T-cell (primary cell): ENCODE data around the gene ARHGAP8. TPM values are rescaled to one million over a fixed set of nuclear protein-coding genes. Genes with fewer than 3 reads are reported as not detected.

Experiments
- ATAC-seq, 4 experiments: fragments of 200-7000 bp in 3 of 4; fragments of 150-1000 bp in 1 of 4; cut with Tn5 transposase; replicated peaks in 1 of 4; 1 replicate in 3 of 4; 2 replicates in 1 of 4; pipeline ENCODE4 v1.10.0; 2021; ENCODE audit warnings: moderate library complexity in 3 of 4, mild to moderate bottlenecking in 2 of 4, moderate number of reproducible peaks in 1 of 4
- CTCF ChIA-PET, 2 donors: fragments of 300-600 bp; sonication (Branson Sonifier 250); formaldehyde crosslinking; loops; one replicate each; lab custom pipeline; 2022; ENCODE audit warnings: antibody characterized with exemption in 2 of 2; lab: Charles Lee
- POLR2A ChIA-PET, 2 donors: fragments of 300-600 bp; sonication (Branson Sonifier 250); formaldehyde crosslinking; loops; one replicate each; lab custom pipeline; 2022; ENCODE audit warnings: antibody characterized with exemption in 2 of 2; lab: Charles Lee
- DNase-seq, 35 experiments: peaks; one replicate each; pipeline versions ENCODE4 v3.0.0 to v3.0.0-alpha.2; 2013 to 2023
- H3K27ac ChIP-seq: one replicate; pipeline ENCODE4 v1.5.1; 2013; ENCODE audit warnings: low read length
- H3K27me3 ChIP-seq, 2 experiments: replicated peaks in 1 of 2; 1 replicate in 1 of 2; 2 replicates in 1 of 2; pipeline versions ENCODE4 v1.6.1 to v1.7.0; 2013; ENCODE audit warnings: low read length in 1 of 2, mixed read lengths in 1 of 2; ENCODE audit not compliant: control insufficient read depth in 2 of 2, insufficient read depth in 2 of 2; ENCODE audit errors: extremely low read depth in 1 of 2
- H3K36me3 ChIP-seq, 2 donors: 1 replicate in 1 of 2; 2 replicates in 1 of 2; pipeline versions ENCODE4 v1.6.1 to v1.7.0; 2013; ENCODE audit warnings: low read length in 1 of 2; ENCODE audit not compliant: control insufficient read depth in 2 of 2, insufficient read depth in 1 of 2; ENCODE audit errors: extremely low read depth in 1 of 2
- H3K4me1 ChIP-seq, 2 experiments: 1 replicate in 1 of 2; 2 replicates in 1 of 2; pipeline versions ENCODE4 v1.6.1 to v1.7.0; 2013; ENCODE audit warnings: low read length in 2 of 2, mixed read lengths in 1 of 2; ENCODE audit not compliant: insufficient read depth in 2 of 2, control insufficient read depth in 1 of 2; ENCODE audit errors: extremely low read depth in 1 of 2
- H3K4me3 ChIP-seq, 2 donors: 1 replicate in 1 of 2; 2 replicates in 1 of 2; pipeline versions ENCODE4 v1.5.1 to v1.7.0; 2013; ENCODE audit warnings: mild to moderate bottlenecking in 2 of 2, low read length in 1 of 2, moderate library complexity in 1 of 2; ENCODE audit not compliant: control insufficient read depth in 1 of 2; ENCODE audit errors: extremely low read depth in 1 of 2
- H3K9me3 ChIP-seq: 2 replicates; pipeline ENCODE4 v1.7.0; 2013
- H3K27ac Mint-ChIP-seq, 2 donors: one replicate each; pipeline ENCODE4 v1.8.0; 2020 to 2021; ENCODE audit warnings: mild to moderate bottlenecking in 2 of 2, mixed read lengths in 2 of 2
- H3K27me3 Mint-ChIP-seq, 2 donors: one replicate each; pipeline ENCODE4 v1.8.0; 2021 to 2022; ENCODE audit warnings: mixed read lengths in 2 of 2
- H3K36me3 Mint-ChIP-seq: one replicate; pipeline ENCODE4 v1.8.0; 2021; ENCODE audit warnings: mixed read lengths
- H3K4me1 Mint-ChIP-seq, 3 donors: one replicate each; pipeline ENCODE4 v1.8.0; 2020 to 2022; ENCODE audit warnings: mixed read lengths in 3 of 3, mild to moderate bottlenecking in 1 of 3
- H3K4me3 Mint-ChIP-seq, 3 donors: one replicate each; pipeline ENCODE4 v1.8.0; 2020 to 2022; ENCODE audit warnings: mild to moderate bottlenecking in 3 of 3, mixed read lengths in 3 of 3, moderate library complexity in 3 of 3
- H3K9me3 Mint-ChIP-seq, 3 donors: one replicate each; pipeline ENCODE4 v1.8.0; 2020 to 2022; ENCODE audit warnings: mixed read lengths in 3 of 3
- WGBS: methylation state at CpG from one replicate; pipeline ENCODE4 v1.1.5; 2013; ENCODE audit warnings: missing lambda C conversion rate; ENCODE audit not compliant: insufficient coverage; 5-methylcytosine and 5-hydroxymethylcytosine counted together
- total RNA-seq, 35 experiments: library from RNA in 6 of 35; stranded (reverse) in 6 of 35; fragments of 120-200 nt in 1 of 35; gene quantifications; one replicate each; pipeline versions ENCODE4 v1.2.1 to v1.2.4 and lab custom pipeline; 2013 to 2026

ARHGAP8 gene
- total RNA-seq, 5 donors from 2014 or later (not counting 1 experiment from before 2014, with no cell fraction given) = 0.59 to 4.7 (median 2.0) TPM

DNA sequence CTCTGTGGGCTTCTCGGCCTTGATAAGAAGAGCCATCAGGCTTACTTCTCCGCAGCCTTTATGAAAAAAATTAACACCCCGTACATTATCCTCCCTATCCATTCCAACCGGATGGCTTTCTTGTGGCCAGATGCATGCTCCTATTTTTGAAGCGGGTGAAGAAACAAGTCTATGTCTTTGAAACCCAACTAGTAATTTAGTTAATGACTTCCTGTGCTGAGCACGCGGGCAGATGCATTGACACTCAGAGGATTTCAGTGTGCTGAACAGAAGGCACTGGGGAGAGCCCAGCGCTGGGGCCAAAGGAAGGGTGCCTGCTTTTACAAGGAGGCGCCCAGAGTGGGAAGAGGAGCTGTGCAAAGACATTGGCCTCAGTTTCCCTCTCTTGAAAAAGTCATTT lies 53.3 kb downstream of the ARHGAP8 start:
- CTCF ChIA-PET = no interaction called here
- Histone ChIP-seq H3K36me3 (no peaks in the 10 kb centered on the region), H3K27me3 (peaks cover 0 to 28% of the 10 kb centered on the region in 2 experiments), H3K9me3 (no peaks in the 10 kb centered on the region), H3K27ac (no peak overlapping the region), H3K4me1 (no peaks in the 10 kb centered on the region), H3K4me3 (no peak overlapping the region)
- H3K9me3 Mint-ChIP-seq = no peaks in the 10 kb centered on the region
- POLR2A ChIA-PET = no interaction called here
- ATAC-seq = no peak
- no peak overlapping the region for H3K27ac Mint-ChIP-seq
- no peak for DNase-seq
- peaks cover 0 to 5% (median 3%) of the 10 kb centered on the region in 3 donors for H3K4me1 Mint-ChIP-seq
- H3K27me3 Mint-ChIP-seq = peaks cover 8 to 22% of the 10 kb centered on the region in 2 donors
- WGBS = 83% methylated on average over 7 of the region's 9 CpGs
- H3K36me3 Mint-ChIP-seq = no peaks in the 10 kb centered on the region
- H3K4me3 Mint-ChIP-seq = no peak overlapping the region

DNA sequence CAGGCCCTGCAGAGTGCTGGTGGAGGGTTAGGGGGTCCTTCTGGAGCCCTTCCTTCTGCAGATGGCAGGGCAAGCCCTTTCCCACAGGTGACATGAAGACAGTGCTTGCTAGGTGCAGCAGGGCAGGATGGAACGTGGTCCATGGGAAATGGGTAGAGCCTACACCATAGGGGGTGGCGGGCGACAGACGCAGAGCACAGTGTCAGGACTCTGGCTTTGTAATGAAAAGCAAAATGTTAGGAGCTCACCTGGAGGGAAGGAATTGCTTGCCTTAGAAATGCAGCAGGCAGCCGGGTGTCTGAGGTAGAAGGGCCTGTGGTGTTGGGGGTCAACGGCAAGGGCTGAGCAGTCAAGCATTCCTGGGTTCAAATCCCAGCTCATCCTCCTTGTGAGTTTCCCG lies 54.9 kb downstream of the ARHGAP8 start:
- no peaks in the 10 kb centered on the region for H3K4me1 ChIP-seq
- ChIA-PET CTCF (interaction anchor here in 1 of 2 donors (0.5 kb wide), 1 partner anchor 13 kb away, joined by 6 read pairs; no protein-coding TSS in a partner anchor), POLR2A (no interaction called here)
- no peaks in the 10 kb centered on the region for H3K36me3 ChIP-seq
- H3K27me3 ChIP-seq = peaks cover 0 to 27% of the 10 kb centered on the region in 2 experiments
- H3K27ac ChIP-seq = no peak overlapping the region
- no peak overlapping the region for H3K4me3 Mint-ChIP-seq
- WGBS = 86% methylated on average over 7 of the region's 7 CpGs
- H3K4me3 ChIP-seq = no peak overlapping the region
- H3K36me3 Mint-ChIP-seq = no peaks in the 10 kb centered on the region
- ATAC-seq (no peak), DNase-seq (no peak)
- H3K27me3 Mint-ChIP-seq = peaks cover 8 to 22% of the 10 kb centered on the region in 2 donors
- no peaks in the 10 kb centered on the region for H3K9me3 ChIP-seq
- H3K4me1 Mint-ChIP-seq = peaks cover 0 to 5% (median 3%) of the 10 kb centered on the region in 3 donors
- H3K27ac Mint-ChIP-seq = no peak overlapping the region
- H3K9me3 Mint-ChIP-seq = no peaks in the 10 kb centered on the region

DNA sequence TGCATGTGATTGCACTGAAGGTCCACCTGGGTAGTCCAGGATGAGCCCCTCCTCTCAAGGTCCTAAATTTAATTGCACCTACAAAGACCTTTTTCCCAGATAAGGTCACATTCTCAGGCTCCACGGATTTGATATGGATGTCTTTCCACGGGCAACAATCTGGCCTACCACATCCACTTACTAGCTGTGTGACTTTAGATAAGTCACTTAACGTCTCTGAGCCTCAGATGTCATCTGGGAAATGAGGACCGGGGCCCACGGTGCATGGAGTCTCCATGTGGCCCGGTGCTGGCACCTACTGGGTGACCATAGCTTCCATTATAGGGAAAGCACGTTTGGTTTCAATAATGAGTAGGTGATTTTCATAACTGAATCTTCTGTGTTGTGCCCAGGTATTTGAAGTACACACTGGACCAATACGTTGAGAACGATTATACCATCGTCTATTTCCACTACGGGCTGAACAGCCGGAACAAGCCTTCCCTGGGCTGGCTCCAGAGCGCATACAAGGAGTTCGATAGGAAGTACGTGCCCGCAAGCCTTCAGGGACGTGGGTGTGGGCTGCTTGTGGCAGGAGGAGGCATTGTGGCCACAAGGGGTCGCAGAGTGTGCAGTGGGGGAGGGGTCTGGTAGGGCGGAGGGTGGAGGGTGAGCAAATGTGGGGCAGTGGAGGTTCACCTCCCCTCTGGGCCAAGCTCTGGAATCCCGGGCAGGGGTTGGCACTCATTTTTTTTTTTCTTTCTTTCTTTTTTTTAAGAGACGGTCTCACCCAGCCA lies 55.7 kb downstream of the ARHGAP8 start:
- 54% methylated on average over 5 of the region's 21 CpGs for WGBS
- H3K36me3 ChIP-seq = no peaks in the 10 kb centered on the region
- POLR2A ChIA-PET = no interaction called here
- no peaks in the 10 kb centered on the region for H3K9me3 Mint-ChIP-seq
- DNase-seq (peak in 2 of 35 experiments; percentile 1 to 8), ATAC-seq (no peak)
- no peaks in the 10 kb centered on the region for H3K36me3 Mint-ChIP-seq
- H3K4me1 ChIP-seq = no peaks in the 10 kb centered on the region
- peaks cover 0 to 19% of the 10 kb centered on the region in 2 experiments for H3K27me3 ChIP-seq
- no peak overlapping the region for H3K27ac ChIP-seq
- H3K27ac Mint-ChIP-seq = no peak overlapping the region
- H3K4me3 ChIP-seq = no peak overlapping the region
- no peaks in the 10 kb centered on the region for H3K9me3 ChIP-seq
- H3K4me1 Mint-ChIP-seq = peaks cover 0 to 5% (median 3%) of the 10 kb centered on the region in 3 donors
- peaks cover 12 to 16% of the 10 kb centered on the region in 2 donors for H3K27me3 Mint-ChIP-seq
- no peak overlapping the region for H3K4me3 Mint-ChIP-seq
- CTCF ChIA-PET = no interaction called here

DNA sequence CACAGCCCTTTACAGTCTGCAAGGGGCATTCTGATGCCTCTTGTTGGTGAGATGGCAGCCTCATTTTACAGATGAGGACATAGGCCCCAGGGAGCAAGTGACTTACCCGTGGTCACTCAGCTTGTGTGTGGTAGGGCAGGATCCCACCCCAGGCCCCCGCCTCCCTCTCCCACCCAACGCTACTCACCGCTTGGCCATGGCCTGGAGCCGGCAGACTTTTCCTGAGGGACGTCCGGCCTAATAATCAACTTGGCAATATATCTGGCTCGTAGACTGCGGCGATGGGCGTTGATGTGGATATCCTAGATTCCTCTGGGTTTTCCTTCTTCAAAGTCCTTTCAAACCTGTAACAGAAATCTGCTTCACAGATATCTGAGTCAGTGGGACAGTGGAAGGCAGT lies 57.1 kb downstream of the ARHGAP8 start:
- DNase-seq (no peak), ATAC-seq (no peak)
- WGBS = 96% methylated on average over 4 of the region's 11 CpGs
- Histone ChIP-seq H3K27ac (no peak overlapping the region), H3K4me1 (no peaks in the 10 kb centered on the region), H3K36me3 (no peaks in the 10 kb centered on the region), H3K4me3 (no peak overlapping the region), H3K27me3 (peaks cover 0 to 17% of the 10 kb centered on the region in 2 experiments), H3K9me3 (no peaks in the 10 kb centered on the region)
- CTCF ChIA-PET = no interaction called here
- peaks cover 0 to 5% (median 3%) of the 10 kb centered on the region in 3 donors for H3K4me1 Mint-ChIP-seq
- H3K27ac Mint-ChIP-seq = no peak overlapping the region
- no peaks in the 10 kb centered on the region for H3K9me3 Mint-ChIP-seq
- H3K36me3 Mint-ChIP-seq = no peaks in the 10 kb centered on the region
- H3K27me3 Mint-ChIP-seq = peaks cover 10 to 12% of the 10 kb centered on the region in 2 donors
- H3K4me3 Mint-ChIP-seq = no peak overlapping the region
- POLR2A ChIA-PET = no interaction called here

DNA sequence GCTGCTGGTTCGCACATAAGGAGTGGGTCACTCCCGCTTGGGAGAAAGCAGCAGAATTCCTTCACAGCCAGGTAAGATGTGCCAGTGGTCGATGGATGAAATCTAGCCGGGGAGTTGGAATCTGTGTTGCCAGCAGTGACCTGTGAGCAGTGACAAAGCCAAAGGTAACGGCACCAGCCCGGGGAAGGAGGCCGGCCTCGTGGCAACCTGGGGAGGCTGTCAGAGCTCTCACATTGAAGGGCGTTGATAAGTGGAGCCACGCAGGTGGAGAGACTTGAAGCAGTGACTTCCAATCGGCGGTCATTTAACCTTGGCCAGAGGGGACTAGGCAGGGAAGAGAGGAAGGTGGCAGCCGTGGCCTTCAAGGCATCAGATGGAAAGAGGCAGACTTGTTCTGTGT lies 58.8 kb downstream of the ARHGAP8 start:
- DNase-seq (no peak), ATAC-seq (no peak)
- POLR2A ChIA-PET = no interaction called here
- no peak overlapping the region for H3K4me3 ChIP-seq
- no peak overlapping the region for H3K27ac Mint-ChIP-seq
- no peaks in the 10 kb centered on the region for H3K36me3 Mint-ChIP-seq
- no peaks in the 10 kb centered on the region for H3K9me3 Mint-ChIP-seq
- H3K4me1 Mint-ChIP-seq = peaks cover 0 to 5% (median 3%) of the 10 kb centered on the region in 3 donors
- no peak overlapping the region for H3K27ac ChIP-seq
- WGBS = 84% methylated on average over 13 of the region's 13 CpGs
- H3K27me3 ChIP-seq = peaks cover 0 to 16% of the 10 kb centered on the region in 2 experiments
- no peaks in the 10 kb centered on the region for H3K9me3 ChIP-seq
- no peak overlapping the region for H3K4me3 Mint-ChIP-seq
- CTCF ChIA-PET = no interaction called here
- H3K27me3 Mint-ChIP-seq = peaks cover 2 to 8% of the 10 kb centered on the region in 2 donors
- H3K36me3 ChIP-seq = no peaks in the 10 kb centered on the region
- no peaks in the 10 kb centered on the region for H3K4me1 ChIP-seq

DNA sequence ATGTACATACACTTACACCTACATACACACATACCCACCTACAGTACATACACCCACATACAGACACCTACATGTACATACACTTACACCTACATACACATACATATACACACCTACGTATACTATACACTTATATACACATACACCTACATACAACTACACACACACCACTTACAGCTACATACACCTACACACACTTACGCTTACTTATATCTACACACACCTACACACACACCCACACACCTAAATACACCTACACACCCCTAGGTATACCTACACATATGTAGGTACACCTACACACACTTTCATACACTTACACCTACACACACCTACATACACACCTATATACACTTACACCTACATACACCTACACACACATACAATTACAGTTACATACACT lies 61.0 kb downstream of the ARHGAP8 start:
- H3K36me3 ChIP-seq = no peaks in the 10 kb centered on the region
- H3K4me1 ChIP-seq = no peaks in the 10 kb centered on the region
- CTCF ChIA-PET = no interaction called here
- no peak overlapping the region for H3K4me3 Mint-ChIP-seq
- H3K27me3 Mint-ChIP-seq = peaks cover 1 to 8% of the 10 kb centered on the region in 2 donors
- no peak overlapping the region for H3K27ac ChIP-seq
- H3K9me3 Mint-ChIP-seq = no peaks in the 10 kb centered on the region
- no peaks in the 10 kb centered on the region for H3K36me3 Mint-ChIP-seq
- H3K4me1 Mint-ChIP-seq = no peaks in the 10 kb centered on the region
- POLR2A ChIA-PET = no interaction called here
- H3K27ac Mint-ChIP-seq = no peak overlapping the region
- no peaks in the 10 kb centered on the region for H3K9me3 ChIP-seq
- WGBS = 48% methylated on average over 2 of the region's 2 CpGs
- DNase-seq (no peak), ATAC-seq (no peak)
- H3K27me3 ChIP-seq = peaks cover 0 to 15% of the 10 kb centered on the region in 2 experiments
- H3K4me3 ChIP-seq = no peak overlapping the region
